ENCODE data around the gene UGCG.

GRCh38 chr9:111967621-111968020, 71.0 kb downstream of the UGCG start:
- TF ChIP-seq CTCF (IDR thresholded peaks at IDR 0.05 in 2 of 3, conservative IDR thresholded peaks at IDR 0.05 in 1 of 3; ENCODE audit: borderline replicate concordance in 1 of 3, insufficient read depth in 1 of 3, low read depth in 2 of 3, low read length in 2 of 3) (no peak), MAX (IDR thresholded peaks at IDR 0.05) (no peak), EZH2 (IDR thresholded peaks at IDR 0.05) (no peak), EZH2phosphoT487 (IDR thresholded peaks at IDR 0.05; ENCODE audit: borderline replicate concordance) (no peak), TCF7L2 (IDR thresholded peaks at IDR 0.05; ENCODE audit: borderline replicate concordance, extremely low read depth, insufficient read depth, insufficient read length) (no peak), JUND (IDR thresholded peaks at IDR 0.05) (no peak), POLR2AphosphoS5 (IDR thresholded peaks at IDR 0.05; ENCODE audit: low read depth, low read length) (no peak), REST (IDR thresholded peaks at IDR 0.05; ENCODE audit: low read depth) (no peak), YY1 (IDR thresholded peaks at IDR 0.05; ENCODE audit: extremely low read depth, insufficient replicate concordance, low read depth, low read length) (no peak), POLR2A (IDR thresholded peaks at IDR 0.05; ENCODE audit: borderline replicate concordance, extremely low read depth, insufficient read depth, insufficient read length) (no peak)
